K562 (cell line): ENCODE measurements around the gene SOAT2. TPM values are rescaled to one million over a fixed set of nuclear protein-coding genes. Genes with fewer than 3 reads are reported as not detected.

ENCODE experiments used
- ATAC-seq: fragments of 200-7000 bp; cut with Tn5 transposase; 3 replicates; pipeline ENCODE4 v1.9.1; 2020; ENCODE audit warnings: moderate library complexity
- BruUV-seq: library from RNA; stranded (reverse); fragments of 400-500 nt; replicated peaks from 2 replicates; lab custom pipeline; 2021; lab: Mats Ljungman, UMichigan
- CTCF ChIA-PET: fragments of 300-600 bp; formaldehyde crosslinking; extraction: SDS; loops from one replicate; lab custom pipeline; 2021; ENCODE audit warnings: low intra/inter-chr PET ratio; lab: Yijun Ruan, JAX
- POLR2A ChIA-PET: fragments of 300-600, 350-650 bp; sonication (Branson Sonifier 250); formaldehyde crosslinking; extraction: SDS; loops from one replicate; lab custom pipeline; 2021; ENCODE audit warnings: antibody characterized with exemption, inconsistent platforms; lab: Yijun Ruan, JAX
- DNase-seq, 4 experiments: peaks; one replicate each; pipeline versions ENCODE4 v3.0.0 to v3.0.0-alpha.2; 2011 to 2018; ENCODE audit warnings: low spot score in 3 of 4, mixed read lengths in 3 of 4; ENCODE audit errors: extremely low read depth in 1 of 4
- FAIRE-seq: peaks from 2 replicates; lab custom pipeline; 2011; peaks lifted over from hg19 to GRCh38; lab: Jason Lieb, UNC
- H2AFZ ChIP-seq: 2 replicates; pipeline ENCODE4 v1.6.0; 2011; ENCODE audit warnings: low read depth, low read length, control low read depth, inconsistent platforms
- H3K27ac ChIP-seq: fragments of 200-600 bp; 3 replicates; pipeline ENCODE4 v1.8.0; 2011; ENCODE audit warnings: low read depth, mild to moderate bottlenecking, control low read depth, inconsistent platforms, low read length, moderate library complexity, mixed read lengths; ENCODE audit errors: extremely low read depth
- H3K27me3 ChIP-seq, 2 experiments: fragments of 300-600 bp in 1 of 2; 2 replicates in 1 of 2; 3 replicates in 1 of 2; pipeline versions ENCODE4 v1.6.0 to v1.8.0; 2011; ENCODE audit warnings: inconsistent platforms in 2 of 2, low read length in 2 of 2, mild to moderate bottlenecking in 1 of 2, mixed read lengths in 1 of 2, moderate library complexity in 1 of 2; ENCODE audit not compliant: control insufficient read depth in 2 of 2, insufficient read depth in 2 of 2
- H3K36me3 ChIP-seq: fragments of 300-600 bp; 3 replicates; pipeline ENCODE4 v1.8.0; 2011; ENCODE audit warnings: mild to moderate bottlenecking, low read length, inconsistent platforms; ENCODE audit not compliant: control insufficient read depth, insufficient read depth
- H3K4me1 ChIP-seq, 2 experiments: fragments of 200-600 bp in 1 of 2; replicated peaks in 1 of 2; 2 replicates in 1 of 2; 3 replicates in 1 of 2; pipeline versions ENCODE4 v1.5.1 to v1.8.0; 2011; ENCODE audit warnings: inconsistent platforms in 2 of 2, low read length in 2 of 2, mild to moderate bottlenecking in 1 of 2, mixed read lengths in 1 of 2, moderate library complexity in 1 of 2; ENCODE audit not compliant: control insufficient read depth in 2 of 2, insufficient read depth in 2 of 2
- H3K4me2 ChIP-seq: 2 replicates; pipeline ENCODE4 v1.6.1; 2011; ENCODE audit warnings: low read length, control low read depth, inconsistent platforms, mixed read lengths; ENCODE audit not compliant: insufficient read depth
- H3K4me3 ChIP-seq: fragments of 200-600 bp; sonication (generic), shearing (Covaris generic); 2 replicates; pipeline ENCODE4 v1.5.1; 2016; ENCODE audit warnings: control low read depth, inconsistent platforms
- H3K79me2 ChIP-seq: fragments of 200-600 bp; 3 replicates; pipeline ENCODE4 v1.8.0; 2011; ENCODE audit warnings: low read length, inconsistent platforms; ENCODE audit not compliant: control insufficient read depth, insufficient read depth
- H3K9ac ChIP-seq, 2 experiments: 2 replicates each; pipeline versions ENCODE4 v1.6.0 to v1.6.1; 2011; ENCODE audit warnings: low read depth in 2 of 2, low read length in 2 of 2, control low read depth in 1 of 2, inconsistent platforms in 1 of 2, mild to moderate bottlenecking in 1 of 2, mixed read lengths in 1 of 2; ENCODE audit not compliant: insufficient read depth in 1 of 2
- H3K9me1 ChIP-seq: one replicate; pipeline ENCODE4 v1.6.0; 2011; ENCODE audit warnings: inconsistent platforms, mild to moderate bottlenecking, low read length, moderate library complexity; ENCODE audit not compliant: control insufficient read depth, insufficient read depth
- H3K9me3 ChIP-seq: replicated peaks from 2 replicates; pipeline ENCODE4 v1.5.1; 2011; ENCODE audit warnings: low read depth, low read length, inconsistent platforms; ENCODE audit not compliant: control insufficient read depth, insufficient read depth
- H4K20me1 ChIP-seq: replicated peaks from 2 replicates; pipeline ENCODE4 v1.6.1; 2011; ENCODE audit warnings: low read length, inconsistent platforms, mixed read lengths; ENCODE audit not compliant: control insufficient read depth, insufficient read depth
- POLR2G ChIP-seq: fragments of 200-400 bp; formaldehyde crosslinking; IDR thresholded peaks from 2 replicates; pipeline ENCODE4 v1.6.1; 2017; ENCODE audit warnings: low read depth, mild to moderate bottlenecking, antibody characterized with exemption, low read length, moderate library complexity
- ZNF785 ChIP-seq: fragments of 250-450 bp; sonication (Bioruptor Pico); IDR thresholded peaks from 2 replicates; pipeline ENCODE4 v1.4.0; 2020; ENCODE audit warnings: mild to moderate bottlenecking
- WGBS: fragments of 100-300 bp; shearing (Covaris generic); methylation state at CpG from one replicate; pipeline ENCODE4 v1.1.6; 2016; ENCODE audit warnings: low coverage, mixed read lengths; ENCODE audit not compliant: insufficient coverage; ENCODE audit errors: missing lambda C conversion rate; 5-methylcytosine and 5-hydroxymethylcytosine counted together
- in situ Hi-C: fragments of 300-500 bp; cut with MboI; formaldehyde crosslinking; loops from 4 replicates; pipeline ENCODE4 v1.15.0; 2018; ENCODE audit warnings: inconsistent platforms, mixed read lengths
- intact Hi-C: fragments of 100-400 bp; cut with micrococcal nuclease; formaldehyde crosslinking; loops from 2 replicates; pipeline ENCODE4 v1.14.2; 2022
- polyA plus RNA-seq, 8 experiments: library from polyadenylated mRNA; depleted of rRNA in 4 of 8; stranded (reverse) in 5 of 8; unstranded in 3 of 8; fragments of >200 nt; fragmentation: Nextera tagmentation in 2 of 8; fragmentation: Illumina TruSeq in 1 of 8; extraction: Ambion mirVana in 2 of 8; extraction: Trizol in 1 of 8; gene quantifications; 2 replicates each; pipeline versions ENCODE4 v1.2.1 to v1.2.3, GENCODE V29; 2011 to 2014; ENCODE audit warnings: inconsistent platforms in 1 of 8, missing spikeins in 1 of 8
- total RNA-seq, 7 experiments: library from RNA; depleted of rRNA in 6 of 7; stranded (reverse); fragments of >200 nt in 6 of 7; fragmentation: Illumina TruSeq in 2 of 7; extraction: Trizol in 2 of 7; gene quantifications; 2 replicates each; pipeline versions ENCODE4 v1.2.1 to v1.2.3, GENCODE V29; 2011 to 2021; ENCODE audit warnings: low replicate concordance in 1 of 7
- TF ChIP-seq, protein P1 (sequence below): fragments of 450-650 bp; IDR thresholded peaks from 2 replicates; pipeline ENCODE4 v1.6.1; 2017; ENCODE audit warnings: antibody characterized with exemption, mild to moderate bottlenecking

Gene SOAT2
- total and polyA plus RNA-seq, 9 of the 15 experiments (the other 6 are each of a cell fraction or from before 2014, with no cell fraction given) = 0.04 TPM; not detected in 8

DNA sequence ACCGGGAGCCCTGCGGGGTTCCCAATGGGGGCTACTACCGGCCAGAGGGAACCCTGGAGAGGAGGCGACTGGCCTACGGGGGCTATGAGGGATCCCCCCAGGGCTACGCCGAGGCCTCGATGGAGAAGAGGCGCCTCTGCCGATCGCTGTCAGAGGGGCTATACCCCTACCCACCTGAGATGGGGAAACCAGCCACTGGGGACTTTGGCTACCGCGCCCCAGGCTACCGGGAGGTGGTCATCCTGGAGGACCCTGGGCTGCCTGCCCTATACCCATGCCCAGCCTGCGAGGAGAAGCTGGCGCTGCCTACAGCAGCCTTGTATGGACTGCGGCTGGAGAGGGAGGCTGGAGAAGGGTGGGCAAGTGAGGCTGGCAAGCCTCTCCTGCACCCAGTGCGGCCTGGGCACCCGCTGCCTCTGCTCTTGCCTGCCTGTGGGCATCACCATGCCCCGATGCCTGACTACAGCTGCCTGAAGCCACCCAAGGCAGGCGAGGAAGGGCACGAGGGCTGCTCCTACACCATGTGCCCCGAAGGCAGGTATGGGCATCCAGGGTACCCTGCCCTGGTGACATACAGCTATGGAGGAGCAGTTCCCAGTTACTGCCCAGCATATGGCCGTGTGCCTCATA is 43.7 kb upstream of the SOAT2 start:
- Histone ChIP-seq H3K27me3 (no peaks in the 10 kb centered on the region), H3K9ac (peak overlapping the region in 1 of 2 experiments; percentile 19; a peak in 1 of 4 replicates), H3K4me3 (no peak overlapping the region), H3K36me3 (no peaks in the 10 kb centered on the region), H4K20me1 (no peaks in the 10 kb centered on the region), H3K4me2 (no peak overlapping the region), H3K79me2 (no peaks in the 10 kb centered on the region), H3K27ac (no peak overlapping the region), H3K9me1 (no peaks in the 10 kb centered on the region), H3K9me3 (no peaks in the 10 kb centered on the region), H3K4me1 (peaks cover 11 to 66% of the 10 kb centered on the region in 2 experiments; a peak in 4 of 5 replicates), H2AFZ (no peak overlapping the region)
- ChIA-PET CTCF (no interaction called here), POLR2A (interaction anchor here (0.6 to 0.7 kb wide), 3 partner anchors 8 to 210 kb away, joined by 3 to 4 read pairs (median 4); no protein-coding TSS in a partner anchor)
- BruUV-seq = no TSS peak
- in situ Hi-C loops (loop anchor here (10.0 kb wide), 1 partner anchor 145 kb away; the partner anchor contains the start of gene ITGB7), intact Hi-C loops (loop anchor here (10.0 kb wide), 1 partner anchor 445 kb away; the partner anchor contains the start of genes NPFF and TARBP2)
- TF ChIP-seq, protein P1, sequence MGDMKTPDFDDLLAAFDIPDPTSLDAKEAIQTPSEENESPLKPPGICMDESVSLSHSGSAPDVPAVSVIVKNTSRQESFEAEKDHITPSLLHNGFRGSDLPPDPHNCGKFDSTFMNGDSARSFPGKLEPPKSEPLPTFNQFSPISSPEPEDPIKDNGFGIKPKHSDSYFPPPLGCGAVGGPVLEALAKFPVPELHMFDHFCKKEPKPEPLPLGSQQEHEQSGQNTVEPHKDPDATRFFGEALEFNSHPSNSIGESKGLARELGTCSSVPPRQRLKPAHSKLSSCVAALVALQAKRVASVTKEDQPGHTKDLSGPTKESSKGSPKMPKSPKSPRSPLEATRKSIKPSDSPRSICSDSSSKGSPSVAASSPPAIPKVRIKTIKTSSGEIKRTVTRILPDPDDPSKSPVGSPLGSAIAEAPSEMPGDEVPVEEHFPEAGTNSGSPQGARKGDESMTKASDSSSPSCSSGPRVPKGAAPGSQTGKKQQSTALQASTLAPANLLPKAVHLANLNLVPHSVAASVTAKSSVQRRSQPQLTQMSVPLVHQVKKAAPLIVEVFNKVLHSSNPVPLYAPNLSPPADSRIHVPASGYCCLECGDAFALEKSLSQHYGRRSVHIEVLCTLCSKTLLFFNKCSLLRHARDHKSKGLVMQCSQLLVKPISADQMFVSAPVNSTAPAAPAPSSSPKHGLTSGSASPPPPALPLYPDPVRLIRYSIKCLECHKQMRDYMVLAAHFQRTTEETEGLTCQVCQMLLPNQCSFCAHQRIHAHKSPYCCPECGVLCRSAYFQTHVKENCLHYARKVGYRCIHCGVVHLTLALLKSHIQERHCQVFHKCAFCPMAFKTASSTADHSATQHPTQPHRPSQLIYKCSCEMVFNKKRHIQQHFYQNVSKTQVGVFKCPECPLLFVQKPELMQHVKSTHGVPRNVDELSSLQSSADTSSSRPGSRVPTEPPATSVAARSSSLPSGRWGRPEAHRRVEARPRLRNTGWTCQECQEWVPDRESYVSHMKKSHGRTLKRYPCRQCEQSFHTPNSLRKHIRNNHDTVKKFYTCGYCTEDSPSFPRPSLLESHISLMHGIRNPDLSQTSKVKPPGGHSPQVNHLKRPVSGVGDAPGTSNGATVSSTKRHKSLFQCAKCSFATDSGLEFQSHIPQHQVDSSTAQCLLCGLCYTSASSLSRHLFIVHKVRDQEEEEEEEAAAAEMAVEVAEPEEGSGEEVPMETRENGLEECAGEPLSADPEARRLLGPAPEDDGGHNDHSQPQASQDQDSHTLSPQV = no peak
- TF ChIP-seq POLR2G = 0 out of 2 replicates have a peak, but pooled peaks have one; percentile 54
- no peak for TF ChIP-seq ZNF785
- no peak for DNase-seq
- FAIRE-seq = no peak
- WGBS = 47% methylated on average over 22 of the region's 24 CpGs
- no peak for ATAC-seq
